Type B pancreatic cell (in vitro differentiated cells): ENCODE measurements around the gene PSMA6. TPM values are rescaled to one million over a fixed set of nuclear protein-coding genes. Genes with fewer than 3 reads are reported as not detected.

ENCODE experiments used
- DNase-seq: peaks from one replicate; pipeline ENCODE4 v3.0.0; 2021; ENCODE audit warnings: mixed read lengths; ENCODE audit not compliant: unreplicated experiment; ENCODE audit errors: extremely low spot score
- H3K27ac Mint-ChIP-seq: 2 replicates; pipeline ENCODE4 v1.8.0; 2021; ENCODE audit warnings: mild to moderate bottlenecking, mixed read lengths
- H3K27me3 Mint-ChIP-seq: 2 replicates; pipeline ENCODE4 v1.8.0; 2021; ENCODE audit warnings: mixed read lengths
- H3K36me3 Mint-ChIP-seq: 2 replicates; pipeline ENCODE4 v1.8.0; 2021; ENCODE audit warnings: mixed read lengths
- H3K4me1 Mint-ChIP-seq: one replicate; pipeline ENCODE4 v1.8.0; 2021; ENCODE audit warnings: mixed read lengths; ENCODE audit not compliant: unreplicated experiment
- H3K4me3 Mint-ChIP-seq: 2 replicates; pipeline ENCODE4 v1.8.0; 2021; ENCODE audit warnings: mild to moderate bottlenecking, mixed read lengths
- H3K9me3 Mint-ChIP-seq: 2 replicates; pipeline ENCODE4 v1.8.0; 2021; ENCODE audit warnings: mixed read lengths
- CTCF ChIP-seq: fragments of 200-600 bp; sonication (generic); conservative IDR thresholded peaks from 2 replicates; pipeline ENCODE4 v1.5.0; 2021; ENCODE audit warnings: antibody characterized with exemption, mild to moderate bottlenecking
- total RNA-seq: library from RNA; stranded (reverse); gene quantifications from 2 replicates; pipeline ENCODE4 v1.2.1, GENCODE V29; 2021; ENCODE audit warnings: low replicate concordance

The PSMA6 gene
- total RNA-seq, 1 donor from 2014 or later = 172 TPM

GRCh38 chr14:35285168-35286002, 6.8 kb upstream of the PSMA6 start:
- peaks cover 6% of the 10 kb centered on the region for H3K36me3 Mint-ChIP-seq
- no peak overlapping the region for H3K4me3 Mint-ChIP-seq
- no peaks in the 10 kb centered on the region for H3K27me3 Mint-ChIP-seq
- H3K4me1 Mint-ChIP-seq = peaks cover under 1% of the 10 kb centered on the region
- no peak for DNase-seq
- H3K9me3 Mint-ChIP-seq = no peaks in the 10 kb centered on the region
- no peak overlapping the region for H3K27ac Mint-ChIP-seq
- no peak for TF ChIP-seq CTCF

- TF ChIP-seq CTCF = no peak
- DNase-seq = no peak
- Mint-ChIP-seq H3K27ac (no peak overlapping the region), H3K36me3 (peaks cover under 1% of the 10 kb centered on the region), H3K27me3 (no peaks in the 10 kb centered on the region), H3K9me3 (no peaks in the 10 kb centered on the region), H3K4me1 (peaks cover 4% of the 10 kb centered on the region), H3K4me3 (no peak overlapping the region)
Observed at GRCh38 chr14:35286003-35286600, 6.1 kb upstream of the PSMA6 start.

- DNase-seq = no peak
- Mint-ChIP-seq H3K27ac (no peak overlapping the region), H3K9me3 (no peaks in the 10 kb centered on the region), H3K27me3 (no peaks in the 10 kb centered on the region), H3K36me3 (no peaks in the 10 kb centered on the region), H3K4me1 (peaks cover 4% of the 10 kb centered on the region), H3K4me3 (no peak overlapping the region)
- TF ChIP-seq CTCF = no peak
Observed at GRCh38 chr14:35286707-35287106, 5.5 kb upstream of the PSMA6 start.

GRCh38 chr14:35287431-35288013, 4.7 kb upstream of the PSMA6 start:
- TF ChIP-seq CTCF = no peak
- no peak for DNase-seq
- Mint-ChIP-seq H3K27ac (no peak overlapping the region), H3K9me3 (no peaks in the 10 kb centered on the region), H3K4me1 (peaks cover 4% of the 10 kb centered on the region), H3K4me3 (no peak overlapping the region), H3K36me3 (no peaks in the 10 kb centered on the region), H3K27me3 (no peaks in the 10 kb centered on the region)

- Mint-ChIP-seq H3K4me1 (peaks cover 18% of the 10 kb centered on the region), H3K9me3 (no peaks in the 10 kb centered on the region), H3K4me3 (no peak overlapping the region), H3K27me3 (no peaks in the 10 kb centered on the region), H3K36me3 (no peaks in the 10 kb centered on the region), H3K27ac (no peak overlapping the region)
- TF ChIP-seq CTCF = no peak
- DNase-seq = no peak
Observed at GRCh38 chr14:35289623-35290022, 2.6 kb upstream of the PSMA6 start.
